Breast epithelium (tissue), 3 donors: ENCODE results near the gene UFC1.

Experiments
- CTCF ChIP-seq, 3 donors: fragments of 450-650 bp; IDR thresholded peaks; one replicate each; pipeline ENCODE4 v1.5.1; 2016 to 2017; ENCODE audit warnings: antibody characterized with exemption in 3 of 3, mild to moderate bottlenecking in 3 of 3, moderate library complexity in 3 of 3
- POLR2AphosphoS5 ChIP-seq, 3 donors: sonication (generic); formaldehyde crosslinking; IDR thresholded peaks; one replicate each; pipeline ENCODE4 v1.6.1; 2017; ENCODE audit warnings: antibody characterized with exemption in 3 of 3

- TF ChIP-seq POLR2AphosphoS5 (IDR thresholded peaks at IDR 0.05) (no peak), CTCF (IDR thresholded peaks at IDR 0.05) (no peak)
These were observed 28.4 kb downstream of the UFC1 start for GRCh38 chr1:161182214-161182613.
